ENCODE results near the gene CSNK2B. TPM values are rescaled to one million over a fixed set of nuclear protein-coding genes. Genes with fewer than 3 reads are reported as not detected.

Gene CSNK2B
- polyA plus RNA-seq, 2 of the 4 experiments (the other 2 are of a cell fraction) = 41.8 to 141 TPM

DNA sequence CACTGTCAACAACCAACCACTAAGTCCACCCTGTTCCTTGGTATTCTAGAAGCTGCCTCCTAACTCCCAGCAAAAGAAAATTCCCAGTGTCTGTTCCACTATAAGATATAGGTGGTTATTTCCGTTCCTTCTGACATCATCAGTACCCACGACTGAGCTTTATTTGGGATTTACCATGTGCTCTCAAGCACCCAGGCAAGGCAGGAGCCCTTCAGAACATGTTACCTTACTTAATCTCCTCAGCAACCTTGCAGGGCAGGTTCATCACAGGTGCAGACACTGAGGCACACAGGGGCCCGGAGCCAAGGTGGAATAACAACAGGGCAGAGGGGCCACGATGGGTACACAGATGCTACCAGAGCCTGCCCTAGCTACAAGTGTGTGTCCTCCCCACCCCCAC is 26.5 kb downstream of the CSNK2B start:
- WGBS (ENCODE audit: missing lambda C conversion rate) = 82% methylated on average over 4 of the region's 4 CpGs
- ATAC-seq (no peak), DNase-seq (ENCODE audit: low read depth in 1 of 2, low spot score in 1 of 2) (no peak), FAIRE-seq (no peak)
- H3K4me2 ChIP-seq = no peak overlapping the region
- no peak overlapping the region for H3K4me3 ChIP-seq
- ChIA-PET CTCF (interaction anchor here (1.2 to 2.9 kb wide), 3 partner anchors 12 to 36 kb away, joined by 3 to 11 read pairs (median 4); partner anchors contain the start of genes DDAH2 and LY6G5C), POLR2A (no interaction called here)
- H3K27ac ChIP-seq = no peak overlapping the region
- H3K9me3 ChIP-seq = no peaks in the 10 kb centered on the region
- no peaks in the 10 kb centered on the region; the same call in 2 of the 3 replicates for H3K4me1 ChIP-seq
- TF ChIP-seq HDAC2 (IDR thresholded peaks at IDR 0.05) (no peak), SREBF2 (IDR thresholded peaks at IDR 0.05) (no peak), ZNF302 (CRISPR knock-in tag; IDR thresholded peaks at IDR 0.05) (no peak), ZFP36 (IDR thresholded peaks at IDR 0.05; ENCODE audit: borderline replicate concordance, partially characterized antibody) (no peak), POLR2AphosphoS2 (conservative IDR thresholded peaks at IDR 0.05; ENCODE audit: low read length) (no peak), NFE2L2 (conservative IDR thresholded peaks at IDR 0.05; ENCODE audit: low read length) (no peak)
- TF ChIP-seq, protein P1, sequence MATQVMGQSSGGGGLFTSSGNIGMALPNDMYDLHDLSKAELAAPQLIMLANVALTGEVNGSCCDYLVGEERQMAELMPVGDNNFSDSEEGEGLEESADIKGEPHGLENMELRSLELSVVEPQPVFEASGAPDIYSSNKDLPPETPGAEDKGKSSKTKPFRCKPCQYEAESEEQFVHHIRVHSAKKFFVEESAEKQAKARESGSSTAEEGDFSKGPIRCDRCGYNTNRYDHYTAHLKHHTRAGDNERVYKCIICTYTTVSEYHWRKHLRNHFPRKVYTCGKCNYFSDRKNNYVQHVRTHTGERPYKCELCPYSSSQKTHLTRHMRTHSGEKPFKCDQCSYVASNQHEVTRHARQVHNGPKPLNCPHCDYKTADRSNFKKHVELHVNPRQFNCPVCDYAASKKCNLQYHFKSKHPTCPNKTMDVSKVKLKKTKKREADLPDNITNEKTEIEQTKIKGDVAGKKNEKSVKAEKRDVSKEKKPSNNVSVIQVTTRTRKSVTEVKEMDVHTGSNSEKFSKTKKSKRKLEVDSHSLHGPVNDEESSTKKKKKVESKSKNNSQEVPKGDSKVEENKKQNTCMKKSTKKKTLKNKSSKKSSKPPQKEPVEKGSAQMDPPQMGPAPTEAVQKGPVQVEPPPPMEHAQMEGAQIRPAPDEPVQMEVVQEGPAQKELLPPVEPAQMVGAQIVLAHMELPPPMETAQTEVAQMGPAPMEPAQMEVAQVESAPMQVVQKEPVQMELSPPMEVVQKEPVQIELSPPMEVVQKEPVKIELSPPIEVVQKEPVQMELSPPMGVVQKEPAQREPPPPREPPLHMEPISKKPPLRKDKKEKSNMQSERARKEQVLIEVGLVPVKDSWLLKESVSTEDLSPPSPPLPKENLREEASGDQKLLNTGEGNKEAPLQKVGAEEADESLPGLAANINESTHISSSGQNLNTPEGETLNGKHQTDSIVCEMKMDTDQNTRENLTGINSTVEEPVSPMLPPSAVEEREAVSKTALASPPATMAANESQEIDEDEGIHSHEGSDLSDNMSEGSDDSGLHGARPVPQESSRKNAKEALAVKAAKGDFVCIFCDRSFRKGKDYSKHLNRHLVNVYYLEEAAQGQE (IDR thresholded peaks at IDR 0.05) = no peak
- TF ChIP-seq, protein P2, sequence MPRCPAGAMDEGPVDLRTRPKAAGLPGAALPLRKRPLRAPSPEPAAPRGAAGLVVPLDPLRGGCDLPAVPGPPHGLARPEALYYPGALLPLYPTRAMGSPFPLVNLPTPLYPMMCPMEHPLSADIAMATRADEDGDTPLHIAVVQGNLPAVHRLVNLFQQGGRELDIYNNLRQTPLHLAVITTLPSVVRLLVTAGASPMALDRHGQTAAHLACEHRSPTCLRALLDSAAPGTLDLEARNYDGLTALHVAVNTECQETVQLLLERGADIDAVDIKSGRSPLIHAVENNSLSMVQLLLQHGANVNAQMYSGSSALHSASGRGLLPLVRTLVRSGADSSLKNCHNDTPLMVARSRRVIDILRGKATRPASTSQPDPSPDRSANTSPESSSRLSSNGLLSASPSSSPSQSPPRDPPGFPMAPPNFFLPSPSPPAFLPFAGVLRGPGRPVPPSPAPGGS (IDR thresholded peaks at IDR 0.05) = no peak

DNA sequence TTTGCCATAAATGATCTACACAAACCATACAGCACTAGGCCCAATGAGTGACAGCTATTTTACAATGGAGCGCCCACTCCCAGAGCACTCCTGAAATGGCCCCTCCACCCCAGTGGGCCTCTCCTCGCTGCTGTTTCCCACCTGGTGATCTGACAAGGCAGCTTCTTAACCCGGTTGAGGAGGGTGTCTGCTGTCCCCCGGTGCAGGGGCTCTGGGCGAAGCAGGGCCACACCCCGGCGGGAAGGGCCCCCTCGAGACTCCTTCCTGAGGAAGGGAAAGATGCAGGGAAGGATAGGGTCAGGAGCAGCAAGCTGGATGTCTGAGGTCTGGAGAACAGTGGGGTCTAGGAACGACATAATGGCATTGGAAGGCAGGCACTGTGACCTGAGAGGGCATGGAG is 27.0 kb downstream of the CSNK2B start:
- POLR2A ChIA-PET = no interaction called here
- Histone ChIP-seq H3K4me2 (no peak overlapping the region), H3K4me1 (no peaks in the 10 kb centered on the region; the same call in 2 of the 3 replicates), H3K9me3 (no peaks in the 10 kb centered on the region), H3K27ac (no peak overlapping the region), H3K4me3 (no peak overlapping the region)
- 92% methylated on average over 8 of the region's 9 CpGs for WGBS (ENCODE audit: missing lambda C conversion rate)
- no peak for FAIRE-seq
- no peak for ATAC-seq
- CTCF ChIA-PET = interaction anchor here (0.6 to 2.9 kb wide), 5 partner anchors 11 to 119 kb away, joined by 3 to 11 read pairs (median 4); partner anchors contain the start of genes ABHD16A, DDAH2 and LY6G5C
- no peak for TF ChIP-seq KDM1A (IDR thresholded peaks at IDR 0.05; ENCODE audit: low read depth)
- TF ChIP-seq, protein P3, sequence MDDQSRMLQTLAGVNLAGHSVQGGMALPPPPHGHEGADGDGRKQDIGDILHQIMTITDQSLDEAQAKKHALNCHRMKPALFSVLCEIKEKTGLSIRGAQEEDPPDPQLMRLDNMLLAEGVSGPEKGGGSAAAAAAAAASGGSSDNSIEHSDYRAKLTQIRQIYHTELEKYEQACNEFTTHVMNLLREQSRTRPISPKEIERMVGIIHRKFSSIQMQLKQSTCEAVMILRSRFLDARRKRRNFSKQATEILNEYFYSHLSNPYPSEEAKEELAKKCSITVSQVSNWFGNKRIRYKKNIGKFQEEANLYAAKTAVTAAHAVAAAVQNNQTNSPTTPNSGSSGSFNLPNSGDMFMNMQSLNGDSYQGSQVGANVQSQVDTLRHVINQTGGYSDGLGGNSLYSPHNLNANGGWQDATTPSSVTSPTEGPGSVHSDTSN (IDR thresholded peaks at IDR 0.05) = no peak
- no peak for TF ChIP-seq FOXS1 (CRISPR knock-in tag; IDR thresholded peaks at IDR 0.05)
- TF ChIP-seq NFE2L2 (conservative IDR thresholded peaks at IDR 0.05; ENCODE audit: low read length) = no peak
- TF ChIP-seq KDM5A (IDR thresholded peaks at IDR 0.05) = no peak
- TF ChIP-seq EHF (CRISPR knock-in tag; IDR thresholded peaks at IDR 0.05) = no peak
- TF ChIP-seq JUNB (IDR thresholded peaks at IDR 0.05) = no peak
- TF ChIP-seq HOXB13 (CRISPR knock-in tag; IDR thresholded peaks at IDR 0.05; ENCODE audit: low read depth) = no peak
- no peak for TF ChIP-seq SMC3 (IDR thresholded peaks at IDR 0.05)
- TF ChIP-seq NPAS2 (CRISPR knock-in tag; IDR thresholded peaks at IDR 0.05; ENCODE audit: borderline replicate concordance) = no peak
- TF ChIP-seq CHD4 (IDR thresholded peaks at IDR 0.05; ENCODE audit: borderline replicate concordance) = no peak
- TF ChIP-seq HDAC2 (IDR thresholded peaks at IDR 0.05) = no peak
- no peak for TF ChIP-seq ZFP36 (IDR thresholded peaks at IDR 0.05; ENCODE audit: borderline replicate concordance, partially characterized antibody)
- TF ChIP-seq CEBPB (IDR thresholded peaks at IDR 0.05) = no peak
- no peak for DNase-seq (ENCODE audit: low read depth in 1 of 2, low spot score in 1 of 2)
